Measurements from ENCODE around the gene PAK6. TPM values are rescaled to one million over a fixed set of nuclear protein-coding genes. Genes with fewer than 3 reads are reported as not detected.

Gene PAK6
- polyA plus RNA-seq, 2 of the 4 experiments (the other 2 are of a cell fraction): 0.10 to 0.16 TPM

DNA sequence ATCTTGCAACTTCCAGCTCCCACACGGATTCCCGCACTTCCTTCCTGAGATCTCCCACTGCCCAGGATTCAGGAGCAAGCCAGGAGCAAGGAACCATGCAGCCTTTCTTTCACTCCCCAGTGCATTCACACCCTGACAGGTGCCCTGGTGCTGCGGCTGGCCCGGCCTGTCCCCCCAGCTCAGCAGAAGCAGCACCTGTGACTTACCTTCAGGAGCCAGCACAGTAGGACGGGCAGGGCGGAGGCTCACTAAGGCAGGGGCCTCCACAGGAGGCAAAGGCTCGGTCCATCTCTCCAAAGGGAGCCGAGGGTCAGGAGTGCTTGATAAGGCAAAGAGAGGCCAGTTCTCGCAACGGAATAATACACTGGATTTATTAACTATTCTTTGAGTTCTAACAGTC is 39.2 kb downstream of the PAK6 start:
- POLR2A ChIA-PET: no interaction called here
- CTCF ChIA-PET: interaction anchor here (0.5 to 19.7 kb wide), 15 partner anchors 8 to 231 kb away, joined by 3 to 658 read pairs (median 5); partner anchors contain the start of genes CCDC9B and PLCB2
- WGBS (ENCODE audit: missing lambda C conversion rate): 85% methylated on average over 8 of the region's 10 CpGs

DNA sequence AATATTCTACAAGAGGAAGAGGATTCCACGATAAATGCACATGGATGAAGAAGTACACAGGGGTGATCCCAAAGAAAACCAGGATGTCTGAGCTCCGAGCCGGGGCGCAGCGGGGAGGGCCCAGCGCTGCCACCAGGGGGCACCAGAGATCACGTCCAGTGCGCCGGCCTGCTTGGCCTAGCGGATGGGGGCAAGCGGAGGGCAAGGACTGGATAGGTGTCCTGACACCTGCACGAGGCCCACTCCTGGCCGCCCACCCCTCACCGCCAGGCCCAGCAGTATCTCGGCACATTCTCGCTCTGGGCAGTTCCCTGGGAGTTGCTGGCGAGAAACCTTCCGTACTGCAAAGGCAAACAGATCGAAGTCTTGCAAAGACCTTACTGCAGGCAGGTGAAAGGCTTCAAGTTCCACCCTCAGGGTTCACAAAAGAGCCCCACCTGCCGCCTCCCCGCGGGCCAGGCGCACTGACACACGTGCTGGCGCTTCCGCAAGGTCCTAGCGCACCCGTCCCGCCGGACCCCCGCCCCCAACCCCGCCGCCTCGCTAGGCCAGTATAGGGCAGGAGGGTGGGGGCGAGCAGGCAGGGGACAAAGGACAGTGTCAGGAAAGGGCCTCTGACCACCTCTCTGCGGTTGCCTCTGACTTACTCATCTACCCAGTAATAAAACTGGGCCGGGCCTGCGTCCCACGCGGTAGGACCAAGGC is 40.7 kb downstream of the PAK6 start:
- ChIA-PET POLR2A (no interaction called here), CTCF (interaction anchor here (0.6 to 19.7 kb wide), 42 partner anchors 9 to 268 kb away, joined by 3 to 658 read pairs (median 4); partner anchors contain the start of genes BAHD1, CCDC9B, PAK6 and PLCB2)
- ATAC-seq (peak; percentile 58 to 77; a peak in 5 of 6 replicates), DNase-seq (ENCODE audit: low read depth in 1 of 2, low spot score in 1 of 2) (peak; percentile 48 to 51), FAIRE-seq (no peak)
- no peaks in the 10 kb centered on the region for H3K4me1 ChIP-seq
- no peak overlapping the region for H3K4me3 ChIP-seq
- TF ChIP-seq, protein P1, sequence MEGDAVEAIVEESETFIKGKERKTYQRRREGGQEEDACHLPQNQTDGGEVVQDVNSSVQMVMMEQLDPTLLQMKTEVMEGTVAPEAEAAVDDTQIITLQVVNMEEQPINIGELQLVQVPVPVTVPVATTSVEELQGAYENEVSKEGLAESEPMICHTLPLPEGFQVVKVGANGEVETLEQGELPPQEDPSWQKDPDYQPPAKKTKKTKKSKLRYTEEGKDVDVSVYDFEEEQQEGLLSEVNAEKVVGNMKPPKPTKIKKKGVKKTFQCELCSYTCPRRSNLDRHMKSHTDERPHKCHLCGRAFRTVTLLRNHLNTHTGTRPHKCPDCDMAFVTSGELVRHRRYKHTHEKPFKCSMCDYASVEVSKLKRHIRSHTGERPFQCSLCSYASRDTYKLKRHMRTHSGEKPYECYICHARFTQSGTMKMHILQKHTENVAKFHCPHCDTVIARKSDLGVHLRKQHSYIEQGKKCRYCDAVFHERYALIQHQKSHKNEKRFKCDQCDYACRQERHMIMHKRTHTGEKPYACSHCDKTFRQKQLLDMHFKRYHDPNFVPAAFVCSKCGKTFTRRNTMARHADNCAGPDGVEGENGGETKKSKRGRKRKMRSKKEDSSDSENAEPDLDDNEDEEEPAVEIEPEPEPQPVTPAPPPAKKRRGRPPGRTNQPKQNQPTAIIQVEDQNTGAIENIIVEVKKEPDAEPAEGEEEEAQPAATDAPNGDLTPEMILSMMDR (IDR thresholded peaks at IDR 0.05): peak; percentile 74
- TF ChIP-seq CHD2 (IDR thresholded peaks at IDR 0.05; ENCODE audit: low read length, partially characterized antibody) (no peak), EHMT2 (IDR thresholded peaks at IDR 0.05; ENCODE audit: low read depth) (no peak), SMC3 (IDR thresholded peaks at IDR 0.05) (peak; percentile 79), ZNF302 (CRISPR knock-in tag; IDR thresholded peaks at IDR 0.05) (no peak), FOXS1 (CRISPR knock-in tag; IDR thresholded peaks at IDR 0.05) (no peak), MAZ (IDR thresholded peaks at IDR 0.05; ENCODE audit: borderline replicate concordance, low read depth, low read length) (no peak), EP300 (IDR thresholded peaks at IDR 0.05) (no peak), GATA3 (IDR thresholded peaks at IDR 0.05; ENCODE audit: borderline replicate concordance) (no peak), ESRRA (IDR thresholded peaks at IDR 0.05; ENCODE audit: borderline replicate concordance, low read length) (no peak), TP53 (CRISPR knock-in tag; IDR thresholded peaks at IDR 0.05) (no peak), HOXA7 (CRISPR knock-in tag; IDR thresholded peaks at IDR 0.05) (no peak), CEBPB (IDR thresholded peaks at IDR 0.05) (no peak), NPAS2 (CRISPR knock-in tag; IDR thresholded peaks at IDR 0.05; ENCODE audit: borderline replicate concordance) (no peak), MAFK (IDR thresholded peaks at IDR 0.05; ENCODE audit: partially characterized antibody) (no peak), TFCP2L1 (CRISPR knock-in tag; IDR thresholded peaks at IDR 0.05) (no peak), NR3C1 (IDR thresholded peaks at IDR 0.05) (no peak), KDM1A (IDR thresholded peaks at IDR 0.05; ENCODE audit: low read depth) (no peak), RCOR1 (IDR thresholded peaks at IDR 0.05; ENCODE audit: low read depth, low read length) (no peak), RAD21 (conservative IDR thresholded peaks at IDR 0.05 in 1 of 2, IDR thresholded peaks at IDR 0.05 in 1 of 2) (peak; percentile 63 to 65), BHLHE40 (IDR thresholded peaks at IDR 0.05; ENCODE audit: low read depth, low read length) (no peak), HOXB13 (CRISPR knock-in tag; IDR thresholded peaks at IDR 0.05; ENCODE audit: low read depth) (no peak), PHF8 (IDR thresholded peaks at IDR 0.05; ENCODE audit: borderline replicate concordance, low read depth) (no peak), FOSL2 (IDR thresholded peaks at IDR 0.05) (no peak), FOSL2 (CRISPR knock-in tag; IDR thresholded peaks at IDR 0.05) (no peak)
- TF ChIP-seq, protein P2, sequence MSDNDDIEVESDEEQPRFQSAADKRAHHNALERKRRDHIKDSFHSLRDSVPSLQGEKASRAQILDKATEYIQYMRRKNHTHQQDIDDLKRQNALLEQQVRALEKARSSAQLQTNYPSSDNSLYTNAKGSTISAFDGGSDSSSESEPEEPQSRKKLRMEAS (IDR thresholded peaks at IDR 0.05): 0 out of 2 replicates have a peak, but pooled peaks have one; percentile 34
- TF ChIP-seq, protein P3, sequence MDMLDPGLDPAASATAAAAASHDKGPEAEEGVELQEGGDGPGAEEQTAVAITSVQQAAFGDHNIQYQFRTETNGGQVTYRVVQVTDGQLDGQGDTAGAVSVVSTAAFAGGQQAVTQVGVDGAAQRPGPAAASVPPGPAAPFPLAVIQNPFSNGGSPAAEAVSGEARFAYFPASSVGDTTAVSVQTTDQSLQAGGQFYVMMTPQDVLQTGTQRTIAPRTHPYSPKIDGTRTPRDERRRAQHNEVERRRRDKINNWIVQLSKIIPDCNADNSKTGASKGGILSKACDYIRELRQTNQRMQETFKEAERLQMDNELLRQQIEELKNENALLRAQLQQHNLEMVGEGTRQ (IDR thresholded peaks at IDR 0.05): no peak
- TF ChIP-seq, protein P4, sequence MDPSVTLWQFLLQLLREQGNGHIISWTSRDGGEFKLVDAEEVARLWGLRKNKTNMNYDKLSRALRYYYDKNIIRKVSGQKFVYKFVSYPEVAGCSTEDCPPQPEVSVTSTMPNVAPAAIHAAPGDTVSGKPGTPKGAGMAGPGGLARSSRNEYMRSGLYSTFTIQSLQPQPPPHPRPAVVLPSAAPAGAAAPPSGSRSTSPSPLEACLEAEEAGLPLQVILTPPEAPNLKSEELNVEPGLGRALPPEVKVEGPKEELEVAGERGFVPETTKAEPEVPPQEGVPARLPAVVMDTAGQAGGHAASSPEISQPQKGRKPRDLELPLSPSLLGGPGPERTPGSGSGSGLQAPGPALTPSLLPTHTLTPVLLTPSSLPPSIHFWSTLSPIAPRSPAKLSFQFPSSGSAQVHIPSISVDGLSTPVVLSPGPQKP (IDR thresholded peaks at IDR 0.05; ENCODE audit: low read depth, low read length): no peak
- no peak overlapping the region for H3K4me2 ChIP-seq
- H3K27ac ChIP-seq: no peak overlapping the region
- 25% methylated on average over 15 of the region's 40 CpGs for WGBS (ENCODE audit: missing lambda C conversion rate)
- H3K9me3 ChIP-seq: no peaks in the 10 kb centered on the region

More for the DNA sequence above, 39.2 kb downstream of the PAK6 start:
- Histone ChIP-seq H3K4me3 (no peak overlapping the region), H3K9me3 (no peaks in the 10 kb centered on the region), H3K27ac (no peak overlapping the region), H3K4me2 (no peak overlapping the region), H3K4me1 (no peaks in the 10 kb centered on the region)
- no peak for ATAC-seq
- TF ChIP-seq, protein P5, sequence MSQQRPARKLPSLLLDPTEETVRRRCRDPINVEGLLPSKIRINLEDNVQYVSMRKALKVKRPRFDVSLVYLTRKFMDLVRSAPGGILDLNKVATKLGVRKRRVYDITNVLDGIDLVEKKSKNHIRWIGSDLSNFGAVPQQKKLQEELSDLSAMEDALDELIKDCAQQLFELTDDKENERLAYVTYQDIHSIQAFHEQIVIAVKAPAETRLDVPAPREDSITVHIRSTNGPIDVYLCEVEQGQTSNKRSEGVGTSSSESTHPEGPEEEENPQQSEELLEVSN (IDR thresholded peaks at IDR 0.05; ENCODE audit: borderline replicate concordance, low read depth): no peak
- TF ChIP-seq ZNF302 (CRISPR knock-in tag; IDR thresholded peaks at IDR 0.05) (no peak), HDAC2 (IDR thresholded peaks at IDR 0.05) (no peak), SREBF2 (IDR thresholded peaks at IDR 0.05) (no peak), HOXB5 (CRISPR knock-in tag; IDR thresholded peaks at IDR 0.05) (no peak), JUNB (IDR thresholded peaks at IDR 0.05) (no peak), BHLHE40 (IDR thresholded peaks at IDR 0.05; ENCODE audit: low read depth, low read length) (no peak)
- no peak for FAIRE-seq
- no peak for DNase-seq (ENCODE audit: low read depth in 1 of 2, low spot score in 1 of 2)
